ENCODE data around the gene C14orf93. TPM values are rescaled to one million over a fixed set of nuclear protein-coding genes. Genes with fewer than 3 reads are reported as not detected.
"Not testable (repeated sequence)": the region's sequence is repeated elsewhere in the genome, so short reads cannot be mapped to it uniquely, and the experiment has no call there.

C14orf93 gene
- polyA plus RNA-seq, 1 experiment = 14.7 TPM

- ChIA-PET CTCF (interaction anchor here (0.7 to 4.1 kb wide), 10 partner anchors 11 to 63 kb away, joined by 3 to 59 read pairs (median 10); partner anchors contain the start of gene CDH24), POLR2A (no interaction called here)
- Histone ChIP-seq H3K27me3 (ENCODE audit: control insufficient read depth, insufficient read depth, low read length) (no peaks in the 10 kb centered on the region), H3K36me3 (ENCODE audit: control insufficient read depth, insufficient read depth, low read length) (no peaks in the 10 kb centered on the region), H3K4me3 (ENCODE audit: low read depth, low read length) (no peak overlapping the region)
- no peak for DNase-seq (ENCODE audit: low read depth)
- no peak for TF ChIP-seq CTCF (IDR thresholded peaks at IDR 0.05; ENCODE audit: insufficient read depth, low read depth, low read length)
Observed at GRCh38 chr14:23005451-23006187, 4.3 kb downstream of the C14orf93 start.

GRCh38 chr14:23004274-23004673, 5.7 kb downstream of the C14orf93 start:
- H3K4me3 ChIP-seq (ENCODE audit: low read depth, low read length); DNase-seq (ENCODE audit: low read depth); POLR2A ChIA-PET; H3K36me3 ChIP-seq (ENCODE audit: control insufficient read depth, insufficient read depth, low read length); H3K27me3 ChIP-seq (ENCODE audit: control insufficient read depth, insufficient read depth, low read length): not testable (repeated sequence)
- CTCF ChIA-PET = interaction anchor here (0.7 to 1.1 kb wide), 3 partner anchors 10 to 74 kb away, joined by 3 to 4 read pairs (median 3); no protein-coding TSS in a partner anchor

DNA sequence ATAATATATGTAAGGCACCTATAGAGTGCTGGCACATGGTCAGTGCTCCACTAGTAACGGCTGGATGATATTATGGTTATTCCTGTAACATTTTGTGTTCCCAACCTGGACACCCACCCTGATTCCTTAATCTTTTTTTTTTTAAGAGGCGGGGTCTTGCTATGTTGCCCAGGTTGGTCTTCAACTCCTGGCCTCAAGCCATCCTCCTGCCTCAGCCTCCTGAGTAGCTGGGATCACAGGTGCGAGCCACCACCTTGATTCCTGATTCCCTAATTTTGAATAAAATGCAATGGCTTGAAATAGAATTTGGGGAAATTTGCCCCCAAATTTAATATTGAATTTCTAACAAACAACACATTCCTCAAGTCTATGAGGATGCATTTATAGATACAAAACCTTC, 7.4 kb downstream of the C14orf93 start:
- H3K27me3 ChIP-seq (ENCODE audit: control insufficient read depth, insufficient read depth, low read length) = no peaks in the 10 kb centered on the region
- no peaks in the 10 kb centered on the region for H3K36me3 ChIP-seq (ENCODE audit: control insufficient read depth, insufficient read depth, low read length)
- POLR2A ChIA-PET = no interaction called here
- H3K4me3 ChIP-seq (ENCODE audit: low read depth, low read length) = no peak overlapping the region
- CTCF ChIA-PET = interaction anchor here (1.0 to 2.8 kb wide), 3 partner anchors 16 to 55 kb away, joined by 3 to 17 read pairs (median 8); partner anchors contain the start of gene CDH24
- no peak for TF ChIP-seq CTCF (IDR thresholded peaks at IDR 0.05; ENCODE audit: insufficient read depth, low read depth, low read length)
- no peak for DNase-seq (ENCODE audit: low read depth)

DNA sequence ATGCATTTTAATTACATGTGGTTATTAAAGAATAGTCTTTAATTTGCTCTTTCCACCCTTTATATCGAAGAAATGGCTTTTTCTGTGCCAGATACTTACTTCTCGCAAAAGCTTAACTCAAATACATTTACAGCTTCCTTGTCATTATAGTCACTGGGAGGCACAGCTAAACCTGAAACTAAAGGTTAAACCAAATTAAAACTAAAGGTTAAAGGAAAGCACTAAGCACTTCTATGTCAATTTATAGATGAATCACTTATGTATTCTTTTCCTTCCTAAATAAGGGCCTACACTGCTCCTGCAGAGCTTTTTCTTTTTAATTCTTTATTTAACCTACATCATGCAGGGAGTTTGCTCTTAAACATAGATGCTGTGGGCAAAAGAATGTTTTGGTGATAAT, 9.1 kb downstream of the C14orf93 start:
- no peaks in the 10 kb centered on the region for H3K27me3 ChIP-seq (ENCODE audit: control insufficient read depth, insufficient read depth, low read length)
- CTCF ChIA-PET = interaction anchor here (0.9 to 2.8 kb wide), 5 partner anchors 8 to 109 kb away, joined by 3 to 17 read pairs (median 3); partner anchors contain the start of gene CDH24
- TF ChIP-seq CTCF (IDR thresholded peaks at IDR 0.05; ENCODE audit: insufficient read depth, low read depth, low read length) = no peak
- no peak overlapping the region for H3K4me3 ChIP-seq (ENCODE audit: low read depth, low read length)
- no peaks in the 10 kb centered on the region for H3K36me3 ChIP-seq (ENCODE audit: control insufficient read depth, insufficient read depth, low read length)
- POLR2A ChIA-PET = no interaction called here
- DNase-seq (ENCODE audit: low read depth) = no peak

DNA sequence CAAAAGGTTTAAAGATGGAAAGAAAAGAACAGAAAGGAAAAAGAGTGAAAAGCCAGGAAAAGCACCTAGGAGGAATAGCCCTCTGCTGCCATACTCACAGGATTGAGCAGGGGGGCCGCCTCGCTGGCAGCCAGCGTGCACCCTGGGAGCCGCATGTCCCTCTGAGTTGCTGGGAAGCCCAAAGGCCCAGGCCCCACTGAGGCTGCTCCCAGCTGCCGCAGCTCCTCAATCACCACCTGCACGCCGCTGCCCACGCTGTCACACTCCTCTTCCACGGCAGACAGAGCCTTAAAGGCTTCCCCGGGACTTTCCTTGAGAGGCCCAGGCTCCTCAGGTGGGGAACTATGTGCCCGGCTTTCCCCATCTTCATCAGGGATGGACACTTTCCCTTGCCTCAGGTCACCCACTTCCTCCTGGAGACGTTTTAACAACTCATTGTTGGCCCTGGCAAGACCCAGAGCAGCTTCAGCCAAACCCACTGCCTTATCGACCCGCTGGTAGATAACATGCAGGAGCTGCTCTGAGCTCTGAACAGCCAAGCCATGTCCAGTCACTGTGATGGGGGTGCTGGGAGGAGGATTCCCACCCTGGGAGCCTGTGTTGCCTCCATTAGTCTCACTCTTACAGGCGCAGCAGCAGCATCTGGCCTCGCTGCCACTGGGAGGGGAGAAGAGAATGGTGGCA, 11.5 kb downstream of the C14orf93 start:
- no peak for TF ChIP-seq CTCF (IDR thresholded peaks at IDR 0.05; ENCODE audit: insufficient read depth, low read depth, low read length)
- Histone ChIP-seq H3K4me3 (ENCODE audit: low read depth, low read length) (no peak overlapping the region), H3K36me3 (ENCODE audit: control insufficient read depth, insufficient read depth, low read length) (no peaks in the 10 kb centered on the region), H3K27me3 (ENCODE audit: control insufficient read depth, insufficient read depth, low read length) (no peaks in the 10 kb centered on the region)
- CTCF ChIA-PET = interaction anchor here (8.1 to 18.4 kb wide), 2 partner anchors 14 to 59 kb away, joined by 79 to 539 read pairs; partner anchors contain the start of genes AJUBA and CDH24
- POLR2A ChIA-PET = no interaction called here
- no peak for DNase-seq (ENCODE audit: low read depth)
